ENCODE data around the gene MCEMP1.

Gene MCEMP1

DNA sequence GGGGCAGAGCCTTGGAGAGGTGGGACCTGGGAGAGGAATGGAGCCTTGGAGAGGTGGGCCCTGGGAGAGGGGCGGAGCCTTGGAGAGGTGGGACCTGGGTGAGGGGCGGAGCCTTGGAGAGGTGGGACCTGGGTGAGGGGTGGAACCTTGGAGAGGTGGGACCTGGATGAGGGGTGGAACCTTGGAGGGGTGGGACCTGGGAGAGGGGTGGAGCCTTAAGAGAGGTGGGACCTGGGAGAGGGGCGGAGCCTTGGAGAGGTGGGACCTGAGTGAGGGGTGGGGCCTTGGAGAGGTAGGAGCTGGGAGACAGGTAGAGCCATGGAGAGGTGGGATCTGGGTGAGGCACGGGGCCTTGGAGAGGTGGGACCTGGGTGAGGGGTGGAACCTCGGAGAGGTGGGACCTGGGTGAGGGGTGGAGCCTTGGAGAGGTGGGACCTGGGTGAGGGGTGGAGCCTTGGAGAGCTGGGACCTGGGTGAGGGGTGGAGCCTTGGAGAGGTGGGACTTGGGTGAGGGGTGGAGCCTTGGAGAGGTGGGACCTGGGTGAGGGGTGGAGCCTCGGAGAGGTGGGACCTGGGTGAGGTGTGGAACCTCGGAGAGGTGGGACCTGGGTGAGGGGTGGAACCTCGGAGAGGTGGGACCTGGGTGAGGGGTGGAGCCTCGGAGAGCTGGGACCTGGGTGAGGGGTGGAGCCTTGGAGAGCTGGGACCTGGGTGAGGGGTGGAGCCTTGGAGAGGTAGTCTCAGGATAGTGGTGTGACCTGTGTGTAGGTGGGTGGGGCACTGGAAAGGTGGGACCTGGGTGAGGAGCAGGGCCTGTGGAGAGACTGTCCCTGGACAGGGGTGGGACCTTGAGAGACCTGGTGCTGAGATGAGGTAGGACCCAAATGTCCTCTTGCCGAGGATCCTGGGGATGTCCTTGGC is 33.0 kb upstream of the MCEMP1 start:
- peak; percentile 42 to 47 for DNase-seq

DNA sequence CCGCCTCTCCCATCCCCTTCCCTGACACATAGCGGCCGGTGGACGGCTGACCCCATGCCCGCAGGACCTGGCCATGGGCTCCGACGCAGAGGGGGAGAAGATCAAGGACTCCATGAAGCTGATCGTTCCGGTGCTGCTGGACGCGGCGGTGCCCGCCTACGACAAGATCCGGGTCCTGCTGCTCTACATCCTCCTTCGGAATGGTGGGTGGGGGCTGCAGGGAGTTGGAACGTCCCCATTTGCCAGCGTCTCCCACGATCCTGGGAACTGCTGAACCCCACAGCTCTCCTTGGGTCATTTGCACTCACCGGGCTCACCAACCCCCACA is 32.4 kb upstream of the MCEMP1 start:
- no peak for DNase-seq

DNA sequence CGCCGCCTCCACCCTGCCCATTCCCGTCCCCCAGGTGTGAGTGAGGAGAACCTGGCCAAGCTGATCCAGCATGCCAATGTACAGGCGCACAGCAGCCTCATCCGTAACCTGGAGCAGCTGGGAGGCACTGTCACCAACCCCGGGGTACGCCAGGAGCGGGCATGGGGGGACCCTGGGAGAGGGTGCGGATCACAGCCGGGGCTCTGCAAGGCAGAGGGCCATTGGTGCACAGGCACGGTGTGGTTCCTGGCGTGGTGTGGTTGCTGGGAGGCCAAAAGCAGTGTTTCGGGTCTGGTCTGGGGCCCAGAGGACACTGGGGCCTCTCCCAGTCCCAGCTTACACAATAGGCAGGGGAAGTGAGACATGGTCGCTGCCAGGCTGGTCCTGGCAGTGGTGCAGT is 31.7 kb upstream of the MCEMP1 start:
- peak; percentile 48 to 70 for DNase-seq

DNA sequence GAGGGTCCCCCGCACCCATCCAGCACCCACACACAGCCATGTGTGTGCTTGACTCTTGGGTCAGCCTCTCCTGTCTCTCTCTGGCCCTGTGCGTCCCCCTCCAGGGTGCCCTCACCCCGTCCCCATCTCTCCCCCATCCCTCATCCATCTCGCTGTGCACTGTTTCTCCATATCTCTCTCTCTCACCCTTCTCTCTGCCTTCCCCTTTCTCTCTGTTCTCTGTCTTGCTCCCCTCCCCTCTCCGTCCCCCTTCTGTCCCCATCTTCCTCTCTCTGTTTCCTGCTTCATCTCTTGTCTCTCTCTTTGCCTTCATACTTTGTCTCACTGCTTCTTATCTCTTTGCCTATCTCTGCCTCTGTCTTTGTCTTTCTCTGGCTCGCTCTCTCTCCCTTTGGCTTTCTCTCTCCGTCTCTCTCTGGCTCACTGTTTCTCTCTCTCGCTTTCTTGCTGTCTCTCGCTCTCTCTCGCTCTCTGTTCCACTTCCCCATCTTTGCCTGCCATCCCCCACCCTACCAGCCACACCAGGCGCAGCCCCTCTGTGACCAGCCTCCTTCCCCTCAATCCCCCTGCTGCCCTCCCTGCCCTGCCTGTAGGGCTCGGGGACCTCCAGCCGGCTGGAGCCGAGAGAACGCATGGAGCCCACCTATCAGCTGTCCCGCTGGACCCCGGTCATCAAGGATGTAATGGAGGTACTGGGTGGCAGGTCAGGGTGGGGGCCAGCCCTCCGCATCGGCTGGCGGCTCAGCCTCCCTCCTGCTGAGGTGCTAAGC is 31.0 kb upstream of the MCEMP1 start:
- DNase-seq = no peak

DNA sequence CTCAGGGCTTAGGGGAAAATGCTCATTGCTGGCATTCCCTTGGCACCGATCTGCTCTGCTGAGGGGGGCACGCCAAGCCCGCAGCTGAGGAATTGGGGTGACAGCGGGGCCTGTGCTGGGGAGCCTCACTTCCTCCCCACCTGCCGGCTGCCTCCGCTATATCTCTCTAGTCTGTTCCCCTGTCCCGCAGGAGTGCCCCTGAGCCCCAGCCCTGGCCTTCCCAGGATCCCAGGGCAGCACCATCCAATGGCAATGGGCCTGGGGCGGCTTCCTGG is 30.5 kb upstream of the MCEMP1 start:
- DNase-seq = no peak

DNA sequence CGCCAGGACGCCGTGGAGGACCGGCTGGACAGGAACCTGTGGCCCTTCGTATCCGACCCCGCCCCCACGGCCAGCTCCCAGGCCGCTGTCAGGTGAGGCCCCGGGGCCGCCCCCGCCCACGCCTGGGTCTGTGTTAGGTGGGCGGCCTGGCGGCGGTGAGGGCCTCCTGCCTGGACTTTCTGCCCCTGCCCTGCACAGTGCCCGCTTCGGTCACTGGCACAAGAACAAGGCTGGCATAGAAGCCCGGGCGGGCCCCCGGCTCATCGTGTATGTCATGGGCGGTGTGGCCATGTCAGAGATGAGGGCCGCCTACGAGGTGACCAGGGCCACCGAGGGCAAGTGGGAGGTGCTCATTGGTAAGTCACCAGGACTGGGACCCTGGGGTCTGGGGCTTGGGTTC is 29.7 kb upstream of the MCEMP1 start:
- no peak for DNase-seq

DNA sequence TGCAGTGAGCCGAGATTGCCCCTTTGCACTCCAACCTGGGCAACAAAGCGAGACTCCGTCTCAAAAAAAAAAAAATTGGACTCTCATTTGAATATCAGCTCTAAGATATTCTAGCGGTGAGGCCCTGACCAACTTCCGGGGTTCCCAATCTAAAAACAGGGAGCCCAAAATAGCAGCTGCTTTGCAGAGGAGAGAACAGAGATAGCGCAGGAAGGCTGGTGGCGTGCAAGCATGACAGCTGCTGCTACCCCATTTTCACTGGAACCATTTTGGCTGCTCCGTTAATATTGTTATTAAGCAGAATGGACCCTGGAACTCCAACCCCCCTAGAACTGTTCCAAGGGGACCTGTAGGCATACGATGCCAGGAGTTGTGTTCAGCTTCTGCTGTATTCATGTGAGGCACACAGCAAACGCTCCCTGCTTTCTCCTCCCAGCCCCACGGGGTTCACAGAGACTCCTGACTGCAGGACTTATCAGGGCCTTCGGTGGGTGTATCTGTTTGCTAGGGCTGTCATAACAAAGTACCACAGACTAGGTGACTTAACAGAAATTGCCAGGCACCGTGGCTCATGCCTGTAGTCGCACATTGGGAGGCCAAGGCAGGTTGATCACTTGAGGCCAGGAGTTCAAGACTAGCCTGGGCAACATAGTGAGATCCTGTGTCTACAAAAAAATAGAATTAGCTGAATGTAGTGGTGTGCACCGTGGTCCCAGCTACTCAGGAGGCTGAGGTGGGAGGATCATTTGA is 28.4 kb upstream of the MCEMP1 start:
- no peak for DNase-seq

DNA sequence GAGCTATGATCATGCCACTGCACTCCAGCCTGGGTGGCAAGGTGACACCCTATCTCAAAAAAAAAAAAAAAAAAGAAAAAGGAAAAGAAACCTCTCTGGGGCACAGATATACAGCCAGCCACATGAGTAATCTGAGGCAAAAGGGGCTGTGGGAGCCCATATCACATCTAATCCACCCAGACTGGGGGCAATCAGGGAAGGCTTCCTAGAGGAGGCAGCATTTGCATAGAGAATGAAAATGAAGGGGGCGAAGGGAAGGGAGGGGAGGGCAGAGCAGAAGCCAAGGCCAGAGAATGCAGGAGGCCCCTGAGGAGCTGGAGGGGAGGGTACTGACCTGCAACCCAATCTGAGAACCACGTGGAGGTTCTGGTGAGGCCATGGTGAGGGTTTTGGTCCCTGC is 26.7 kb upstream of the MCEMP1 start:
- no peak for DNase-seq

DNA sequence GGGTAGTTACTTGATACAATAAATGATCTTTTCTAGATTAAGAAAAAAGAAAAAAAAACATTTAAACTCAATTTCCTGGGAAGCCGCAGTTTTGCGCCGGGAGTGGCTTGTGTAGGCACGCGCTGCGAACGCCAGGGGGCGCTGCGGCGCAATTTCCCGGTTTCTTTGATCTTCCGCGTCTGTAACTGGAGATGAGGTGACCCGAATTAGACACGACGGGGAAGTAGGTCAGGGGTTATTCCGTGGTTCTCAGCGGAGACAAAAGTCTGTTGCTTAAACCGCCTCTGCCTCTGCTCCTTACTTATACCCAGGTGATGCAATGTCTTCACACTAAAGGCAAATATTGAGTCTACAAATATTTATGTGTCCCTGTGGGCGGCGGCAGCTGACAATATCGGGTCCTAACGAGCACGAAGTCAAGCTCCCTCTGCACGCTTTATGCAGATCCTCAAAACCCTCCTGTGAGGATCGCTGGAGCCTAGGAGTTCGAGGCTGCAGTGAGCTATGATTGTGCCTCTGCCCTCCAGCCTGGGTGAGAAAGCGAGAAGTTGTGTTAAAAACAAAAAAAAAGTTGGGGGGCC is 24.7 kb upstream of the MCEMP1 start:
- DNase-seq = peak; percentile 99

DNA sequence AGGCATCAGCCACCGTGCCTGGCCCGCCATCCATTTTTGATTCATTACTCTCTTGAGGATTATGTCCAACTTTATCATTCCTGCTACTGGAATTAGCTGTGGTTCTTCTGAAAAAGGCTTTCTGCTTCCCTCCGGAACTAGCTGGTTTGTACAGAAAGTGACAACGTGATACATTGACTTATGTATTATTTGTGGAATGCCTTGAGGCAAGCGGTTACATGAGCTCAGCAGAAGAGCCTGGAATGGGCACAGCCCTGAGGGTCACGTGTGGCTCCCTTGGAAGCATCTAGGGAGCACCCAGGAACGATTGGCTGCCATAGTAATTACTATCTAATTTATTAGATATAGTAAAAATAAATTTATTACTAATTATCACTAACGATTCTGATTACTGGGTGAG is 22.5 kb upstream of the MCEMP1 start:
- no peak for DNase-seq

DNA sequence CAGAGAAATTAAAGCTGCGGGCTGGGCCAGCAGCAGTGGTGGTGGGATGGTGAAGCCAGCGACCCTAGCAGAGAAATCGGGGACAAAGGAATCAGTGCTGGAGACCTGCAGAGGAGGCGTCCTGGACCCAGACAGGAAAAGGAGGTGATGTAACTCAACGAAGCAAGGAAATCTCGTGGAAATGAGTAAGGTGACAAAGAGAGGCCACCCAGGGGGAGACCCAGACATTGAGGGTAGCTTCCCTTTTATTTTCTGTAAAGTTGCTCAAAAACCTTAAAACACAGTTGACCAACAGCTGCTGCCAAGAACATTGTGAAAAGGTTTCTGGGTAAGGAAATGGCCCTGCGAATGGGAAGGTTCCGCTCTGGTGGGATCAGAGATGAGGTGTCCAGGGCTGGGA is 21.3 kb upstream of the MCEMP1 start:
- DNase-seq = peak; percentile 96 to 98

DNA sequence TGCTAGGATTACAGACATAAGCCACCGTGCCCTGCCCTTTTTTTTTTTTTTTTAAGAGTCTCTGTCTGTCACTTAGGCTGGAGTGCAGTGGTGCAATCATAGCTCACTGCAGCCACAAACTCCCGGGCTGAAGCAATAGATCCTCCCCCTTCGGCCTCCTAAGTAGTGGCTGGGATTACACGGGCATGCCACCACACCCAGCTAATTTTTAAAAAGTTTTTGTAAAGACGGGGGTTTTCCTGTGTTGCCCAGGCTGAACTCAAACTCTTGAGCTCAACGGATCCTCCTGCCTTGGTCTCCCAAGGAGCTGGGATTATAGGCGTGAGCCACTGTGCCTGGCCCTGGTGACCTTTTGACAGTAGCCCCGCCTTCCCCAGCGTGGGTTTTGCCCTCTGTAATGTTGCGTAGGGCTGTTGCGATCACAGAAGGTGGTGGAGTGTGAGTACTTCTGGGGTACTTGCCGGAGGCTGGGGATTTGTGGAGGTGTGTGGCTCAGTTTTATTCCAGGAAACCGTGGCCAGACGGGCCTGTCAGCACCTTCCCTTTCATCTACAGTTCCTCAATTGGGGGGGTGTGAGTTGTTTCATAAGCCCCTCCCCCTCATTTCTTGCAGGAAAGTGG is 19.6 kb upstream of the MCEMP1 start:
- peak; percentile 94 to 96 for DNase-seq

DNA sequence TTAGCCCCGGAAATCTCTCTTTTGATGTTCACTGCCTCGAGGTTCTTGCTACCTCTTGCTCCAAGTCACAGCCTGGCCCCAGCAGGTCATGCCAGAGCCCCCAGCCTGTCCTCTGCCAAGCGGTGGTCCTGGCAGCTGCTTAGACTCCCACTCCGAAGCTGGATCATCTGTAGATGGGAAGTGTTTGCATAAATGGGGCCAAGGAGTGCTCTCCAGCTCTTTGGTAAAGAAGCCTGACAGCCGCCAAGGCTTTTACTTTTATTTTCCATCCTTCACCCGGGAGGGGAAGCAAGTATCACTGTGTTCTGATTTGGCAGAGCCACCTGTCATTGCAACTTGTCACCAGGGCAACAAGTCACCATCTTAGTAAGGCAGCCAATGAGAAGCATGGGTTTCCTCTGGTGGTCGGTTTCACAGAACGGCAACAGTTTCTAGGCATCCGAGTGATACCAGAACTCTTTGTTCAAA is 18.6 kb upstream of the MCEMP1 start:
- peak; percentile 58 to 61 for DNase-seq

DNA sequence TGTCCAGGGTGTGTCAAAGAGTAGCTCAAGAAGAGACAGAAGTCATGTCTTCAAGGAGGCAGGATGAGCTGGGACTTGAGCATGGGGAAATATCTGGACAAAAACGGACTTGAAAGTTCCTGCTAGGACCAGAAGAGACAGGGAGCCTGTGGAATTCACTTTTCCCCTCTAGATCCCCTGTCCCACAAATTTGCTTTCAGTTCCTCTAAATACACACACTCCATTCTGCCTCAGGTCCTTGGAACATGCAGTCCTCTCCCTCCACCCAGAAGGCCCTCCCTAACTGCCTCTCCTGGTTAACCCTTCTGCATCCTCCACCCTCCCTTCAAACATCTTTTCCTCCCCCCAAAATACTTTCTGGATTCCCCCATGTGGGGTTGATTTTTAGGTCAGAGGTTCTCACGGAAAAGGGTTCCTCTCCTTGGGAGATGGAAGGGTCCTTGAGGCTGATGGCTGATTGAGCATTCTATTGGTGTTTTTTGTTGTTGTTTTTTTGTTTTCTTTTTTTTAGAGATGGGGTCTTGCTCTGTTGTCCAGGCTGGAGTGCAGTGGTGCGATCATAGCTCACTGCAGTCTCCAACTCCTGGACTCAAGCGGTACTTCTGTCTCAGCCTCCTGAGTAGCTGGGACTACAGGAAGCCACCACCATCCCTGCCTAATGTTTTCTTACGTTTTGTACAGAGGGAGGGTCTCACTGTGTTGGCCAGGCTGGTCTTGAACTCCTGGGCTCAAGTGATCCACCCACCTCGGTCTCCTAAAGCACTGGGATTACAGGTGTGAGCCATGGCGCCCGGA is 14.9 kb upstream of the MCEMP1 start:
- DNase-seq = no peak

DNA sequence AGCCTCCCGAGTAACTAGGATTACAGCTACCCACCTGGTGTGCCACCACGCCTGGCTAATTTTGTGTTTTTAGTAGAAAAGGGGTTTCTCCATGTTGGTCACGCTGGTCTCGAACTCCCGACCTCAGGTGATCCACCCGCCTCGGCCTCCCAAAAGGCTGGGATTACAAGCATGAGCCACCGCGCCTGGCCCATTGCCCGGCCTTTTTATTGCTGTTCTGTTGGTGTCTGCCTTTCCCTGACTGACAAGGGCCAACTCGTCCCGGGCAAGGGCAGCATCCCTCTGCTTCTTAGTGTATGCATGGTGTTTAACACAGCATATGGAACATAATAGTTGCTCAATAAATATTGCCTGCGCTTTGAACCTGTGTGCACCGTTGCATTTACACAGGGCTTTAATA is 14.2 kb upstream of the MCEMP1 start:
- DNase-seq = no peak

DNA sequence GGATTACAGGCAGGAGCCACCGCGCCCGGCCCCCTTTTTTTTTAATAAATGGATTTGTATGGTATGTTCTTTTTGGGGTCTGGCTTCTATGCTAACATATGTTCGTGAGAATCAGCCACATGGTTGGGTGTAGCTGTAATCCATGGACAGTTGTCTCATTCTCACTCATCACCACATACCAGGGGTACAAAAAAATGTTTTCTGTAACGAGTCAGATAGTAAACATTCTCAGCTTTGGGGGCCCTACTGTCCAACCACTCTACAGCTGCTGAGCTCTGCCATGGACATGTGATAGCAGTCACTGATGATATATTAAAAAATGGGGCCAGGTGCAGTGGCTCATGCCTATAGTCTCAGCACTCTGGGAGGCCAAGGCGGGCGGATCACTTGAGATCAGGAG is 13.2 kb upstream of the MCEMP1 start:
- no peak for DNase-seq

DNA sequence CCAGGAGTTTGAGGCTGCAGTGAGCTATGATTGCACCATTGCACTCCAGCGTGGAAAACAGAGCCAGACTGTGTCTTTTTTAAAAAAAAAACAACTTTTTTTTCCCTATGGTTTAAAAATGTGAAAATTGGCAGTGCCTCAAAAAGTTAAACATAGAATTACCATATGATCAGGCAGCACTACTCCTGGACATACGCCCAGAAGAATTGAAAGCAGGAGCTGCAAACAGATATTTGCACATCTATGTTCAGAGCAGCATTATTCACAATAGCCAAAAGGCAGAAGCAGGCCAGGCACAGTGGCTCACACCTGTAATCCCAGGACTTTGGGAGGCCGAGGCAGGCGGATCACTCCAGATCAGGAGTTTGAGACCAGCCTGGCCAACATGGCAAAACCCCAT is 11.8 kb upstream of the MCEMP1 start:
- no peak for DNase-seq

DNA sequence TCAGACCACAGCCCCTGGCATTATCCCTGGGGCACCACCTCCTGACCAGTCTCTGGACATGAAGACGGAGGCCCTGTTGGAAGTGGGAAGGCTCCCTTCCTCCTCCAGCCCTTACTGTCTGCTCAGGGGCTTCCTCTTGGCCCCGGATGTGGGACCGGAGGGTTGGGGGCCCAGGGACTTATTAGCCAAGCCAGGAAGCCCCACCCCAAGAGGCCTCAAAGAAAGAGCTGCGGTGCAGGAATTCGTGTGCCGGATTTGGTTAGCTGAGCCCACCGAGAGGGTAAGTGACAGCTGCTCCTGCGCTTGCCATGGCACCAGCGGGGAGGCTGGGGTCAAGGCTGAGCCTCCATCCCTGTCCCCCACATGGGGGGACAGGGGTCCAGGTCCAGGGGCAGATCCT is 8.0 kb upstream of the MCEMP1 start, which contains the start of gene RETN:
TSS of gene RETN (plus strand) at position 208 of the 400 bp plus-strand sequence. CDS start 278 bp downstream, outside the sequence.
- DNase-seq = no peak

DNA sequence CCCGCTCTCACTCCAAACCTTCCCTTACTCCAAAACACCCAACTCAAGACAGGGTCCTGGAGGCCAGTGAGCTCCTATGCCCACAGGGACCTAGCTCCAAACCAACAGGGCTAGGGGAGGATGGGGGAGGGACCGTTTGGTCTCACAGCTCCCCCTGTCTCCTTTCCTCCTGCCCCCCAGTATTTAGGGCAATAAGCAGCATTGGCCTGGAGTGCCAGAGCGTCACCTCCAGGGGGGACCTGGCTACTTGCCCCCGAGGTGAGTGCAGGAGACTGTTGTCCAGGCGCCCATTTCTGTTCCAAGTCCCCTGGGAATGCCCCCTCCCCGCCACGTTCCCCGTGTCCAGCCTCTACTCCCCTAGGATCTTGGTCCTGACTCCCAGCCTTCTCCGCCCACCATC is 7.2 kb upstream of the MCEMP1 start:
- no peak for DNase-seq

DNA sequence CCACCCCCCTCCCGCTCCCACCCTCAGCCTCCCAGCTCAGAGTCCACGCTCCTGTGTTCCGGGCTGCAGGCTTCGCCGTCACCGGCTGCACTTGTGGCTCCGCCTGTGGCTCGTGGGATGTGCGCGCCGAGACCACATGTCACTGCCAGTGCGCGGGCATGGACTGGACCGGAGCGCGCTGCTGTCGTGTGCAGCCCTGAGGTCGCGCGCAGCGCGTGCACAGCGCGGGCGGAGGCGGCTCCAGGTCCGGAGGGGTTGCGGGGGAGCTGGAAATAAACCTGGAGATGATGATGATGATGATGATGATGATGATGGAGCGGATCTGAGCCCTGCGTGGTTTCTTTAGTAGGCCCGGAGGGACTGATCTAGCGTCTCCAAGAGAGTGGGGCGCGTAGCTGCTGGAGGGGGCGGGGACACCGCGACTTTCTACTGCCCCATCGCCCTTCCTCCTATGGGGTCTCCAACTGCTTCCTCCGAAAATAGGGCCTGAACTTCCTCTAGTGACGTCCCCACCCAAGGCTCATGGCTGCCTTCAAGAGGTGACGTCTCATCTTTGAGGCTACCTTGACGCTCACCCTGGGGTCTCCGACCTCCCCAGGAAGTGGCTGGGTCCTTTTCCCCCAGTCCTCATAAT is 6.6 kb upstream of the MCEMP1 start:
- peak; percentile 72 to 80 for DNase-seq

DNA sequence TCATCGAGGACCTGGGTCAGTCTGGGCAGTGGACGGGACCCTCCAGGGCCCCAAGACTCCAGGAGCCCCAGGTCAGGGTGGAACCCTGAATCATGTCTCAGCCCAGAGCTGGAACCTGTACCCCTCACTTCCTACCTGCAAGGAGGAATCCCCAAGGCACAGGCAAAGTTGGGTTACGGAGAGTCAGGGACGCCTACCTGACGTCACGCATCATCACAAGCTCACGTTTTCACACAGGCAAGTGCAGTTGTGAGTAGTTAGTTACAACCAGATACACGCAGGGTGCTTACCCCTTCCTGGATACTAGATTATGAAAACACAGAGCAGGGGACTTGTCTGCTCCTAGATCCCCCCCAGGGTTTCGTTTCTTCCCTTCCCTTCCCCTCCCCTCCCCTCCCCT is 6.1 kb upstream of the MCEMP1 start:
- no peak for DNase-seq
